NCI-H526 (cell line): ENCODE results near the gene CACNG1.

ENCODE experiments used
- DNase-seq, 2 experiments: peaks; one replicate each; lab custom pipeline; 2025; lab: John Stamatoyannopoulos, UW

The CACNG1 gene

DNA sequence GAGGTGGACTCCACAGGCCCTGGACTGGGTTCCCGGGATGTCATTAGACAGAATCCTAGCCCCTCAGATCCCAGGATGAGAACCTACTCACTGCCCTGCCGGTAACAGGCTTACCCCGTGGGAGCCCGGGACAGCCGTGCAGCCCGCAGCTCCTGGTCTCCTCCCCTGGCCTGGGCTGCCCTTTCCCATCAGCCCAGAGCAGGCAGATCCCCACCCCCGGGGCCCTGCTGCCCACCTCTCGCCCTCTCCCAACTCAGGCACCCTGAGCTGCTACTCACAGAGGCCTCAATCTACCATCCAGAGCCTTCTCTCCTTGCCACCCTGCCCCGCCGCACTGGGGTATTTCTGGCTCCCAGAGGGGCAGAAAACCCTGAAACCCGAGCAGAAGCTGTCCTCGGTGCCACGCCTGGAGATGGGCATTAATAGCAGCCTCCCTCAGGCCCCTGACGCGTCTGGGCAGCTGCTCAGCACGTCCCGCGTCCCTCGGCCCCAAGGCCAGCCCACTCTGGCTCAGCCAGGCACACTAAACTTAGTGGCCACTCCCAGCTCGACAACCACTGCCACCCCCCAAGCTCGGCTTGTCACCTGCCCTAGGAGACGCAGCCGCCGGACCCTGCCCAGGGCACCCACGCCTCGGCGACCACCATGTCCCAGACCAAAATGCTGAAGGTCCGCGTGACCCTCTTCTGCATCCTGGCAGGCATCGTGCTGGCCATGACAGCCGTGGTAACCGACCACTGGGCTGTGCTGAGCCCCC, at the start of gene CACNG1:
Gene CACNG1, plus strand, starts transcription at position 539 of the 757 bp plus-strand sequence. Its CDS starts 107 bp downstream, at position 646.
- DNase-seq, result no peak

DNA sequence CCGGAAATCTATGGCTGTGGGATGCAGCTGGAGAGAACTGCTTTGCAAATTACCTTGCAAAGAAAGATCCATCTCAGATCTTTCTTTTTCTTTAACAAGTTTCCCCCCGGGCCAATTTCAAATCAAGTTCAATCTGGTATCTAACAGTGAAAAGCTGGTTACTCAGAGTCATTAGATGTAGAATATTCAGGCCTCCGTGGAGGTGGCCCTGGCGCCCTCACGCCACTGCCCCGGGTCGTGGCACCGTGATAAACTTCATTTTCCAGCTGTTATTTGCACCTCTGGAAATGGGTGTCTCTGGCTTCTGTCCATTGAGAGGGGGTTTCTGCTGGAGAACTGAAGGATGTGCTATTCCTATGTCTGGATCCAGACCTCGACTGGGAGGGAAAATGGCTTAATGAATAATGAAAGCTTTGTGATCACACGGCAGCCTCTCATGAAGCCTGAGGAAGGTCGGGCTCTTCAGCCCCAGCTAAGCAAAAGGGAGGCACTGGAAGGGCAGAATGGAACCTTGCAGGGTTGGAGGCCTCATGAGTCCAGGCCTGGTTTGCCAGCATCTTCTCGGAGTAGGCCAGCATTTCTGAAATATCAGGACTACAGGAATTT, 49.3 kb upstream of the CACNG1 start:
- no peak for DNase-seq

GRCh38 chr17:66995944-66996343, 48.4 kb upstream of the CACNG1 start:
- no peak for DNase-seq

DNA sequence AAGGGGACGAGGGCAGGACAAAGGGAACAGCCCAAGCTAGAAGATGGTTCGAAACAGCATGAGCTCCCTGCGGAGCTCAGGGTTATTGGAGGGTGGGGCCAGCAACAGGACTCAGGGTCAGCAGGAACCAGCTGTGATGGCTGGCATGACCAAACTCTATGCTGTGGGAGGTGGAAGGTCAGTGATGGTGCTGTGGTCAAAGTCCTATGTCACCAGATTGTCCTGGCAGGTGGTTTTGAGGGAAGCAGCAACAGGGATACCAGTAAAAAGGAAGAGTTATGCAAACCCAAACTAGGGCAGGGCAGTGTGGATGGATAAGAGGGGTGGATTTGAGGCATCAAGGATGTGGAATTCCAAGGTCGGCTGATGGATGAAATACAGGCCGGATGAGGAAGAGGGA, 47.4 kb upstream of the CACNG1 start:
- no peak for DNase-seq

DNA sequence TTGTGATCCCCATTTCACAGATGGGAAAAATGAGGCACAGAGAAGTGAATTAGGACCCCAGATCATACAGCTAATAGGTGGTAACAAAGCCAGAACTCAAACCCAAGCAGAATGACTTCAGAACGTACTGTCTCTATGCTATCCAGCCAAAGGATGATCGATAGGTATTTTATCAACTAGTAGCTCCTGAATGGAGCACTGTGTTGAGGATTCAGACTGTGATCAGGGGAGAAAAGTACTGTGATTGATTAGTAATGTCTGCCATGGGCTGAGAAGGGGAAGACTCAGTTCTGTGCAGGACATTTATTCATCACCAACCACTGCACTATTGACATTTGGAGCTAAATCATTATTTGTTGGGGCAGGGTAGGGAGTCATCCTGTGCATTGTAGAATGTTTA, 41.1 kb upstream of the CACNG1 start:
- no peak for DNase-seq

DNA sequence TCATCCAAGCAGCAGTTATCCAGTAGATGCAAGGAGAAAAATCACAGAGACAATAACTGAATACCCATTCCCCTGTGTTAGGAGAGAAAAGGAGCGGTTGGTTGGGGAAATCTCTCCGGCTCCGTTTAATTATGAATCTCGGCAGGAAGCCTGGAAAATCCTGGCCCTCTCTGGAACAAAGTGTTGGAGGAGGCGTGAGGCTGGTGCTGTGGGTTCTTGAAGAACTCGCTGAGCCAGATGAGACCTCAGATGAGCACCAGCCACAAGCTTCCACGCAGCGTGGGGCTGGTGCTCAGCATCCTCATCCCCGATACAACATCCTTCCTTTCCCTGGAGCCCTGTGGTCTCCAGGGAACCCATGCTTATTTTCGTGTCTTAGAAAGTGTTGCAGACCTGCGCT, 40.2 kb upstream of the CACNG1 start:
- DNase-seq, result no peak

GRCh38 chr17:67007266-67007665, 37.1 kb upstream of the CACNG1 start:
- no peak for DNase-seq

DNA sequence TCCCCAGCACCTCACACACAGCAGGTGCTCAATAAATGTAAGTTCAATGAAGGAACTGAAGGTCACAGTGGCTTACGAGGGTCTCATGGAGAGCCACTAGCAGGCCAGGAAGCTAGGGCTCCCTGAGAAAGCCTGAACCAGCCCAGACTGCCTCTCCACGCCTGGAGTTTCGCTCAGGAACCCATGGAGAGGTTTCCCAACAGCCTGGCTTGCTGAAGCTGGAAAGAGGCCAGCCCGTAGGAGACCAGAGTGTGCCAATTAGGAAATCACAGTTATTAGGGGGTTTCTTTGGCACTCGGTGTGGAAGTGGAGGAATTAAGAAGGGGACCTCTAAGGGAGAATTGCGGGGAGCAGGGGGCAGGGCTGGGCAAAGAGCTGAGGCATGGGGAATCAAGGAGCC, 36.3 kb upstream of the CACNG1 start:
- no peak for DNase-seq

DNA sequence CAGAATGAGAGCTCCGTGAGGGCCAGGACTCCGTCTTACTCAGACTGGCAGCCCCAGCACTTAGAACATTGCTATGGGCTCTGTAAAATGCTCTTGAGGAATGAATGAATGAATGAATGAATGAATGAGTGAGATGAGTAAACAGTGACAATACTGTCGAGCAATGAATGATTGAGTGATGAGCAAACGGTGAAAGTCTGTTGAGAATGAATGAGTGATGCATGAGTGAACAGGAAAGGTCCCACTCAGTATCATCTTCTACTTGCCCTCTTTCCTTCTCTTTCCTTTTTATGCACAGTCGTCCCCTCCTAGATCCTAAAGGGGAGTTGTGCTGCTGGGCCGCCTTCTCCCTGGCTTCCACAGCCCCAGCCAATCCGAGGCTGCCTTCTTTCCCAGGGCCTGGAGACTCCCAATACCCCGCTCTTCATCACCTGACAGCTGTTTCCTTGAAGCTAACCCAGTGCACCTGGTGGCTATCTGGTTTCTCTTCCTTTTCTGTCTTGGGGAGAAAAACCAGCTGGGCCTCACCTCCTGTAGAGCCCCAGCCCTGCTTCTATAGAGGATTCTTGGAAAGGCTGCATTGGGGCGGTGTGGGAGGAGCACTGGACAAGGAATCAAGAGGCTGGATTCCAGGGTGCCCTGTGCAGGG, 32.7 kb upstream of the CACNG1 start:
- DNase-seq, result no peak

DNA sequence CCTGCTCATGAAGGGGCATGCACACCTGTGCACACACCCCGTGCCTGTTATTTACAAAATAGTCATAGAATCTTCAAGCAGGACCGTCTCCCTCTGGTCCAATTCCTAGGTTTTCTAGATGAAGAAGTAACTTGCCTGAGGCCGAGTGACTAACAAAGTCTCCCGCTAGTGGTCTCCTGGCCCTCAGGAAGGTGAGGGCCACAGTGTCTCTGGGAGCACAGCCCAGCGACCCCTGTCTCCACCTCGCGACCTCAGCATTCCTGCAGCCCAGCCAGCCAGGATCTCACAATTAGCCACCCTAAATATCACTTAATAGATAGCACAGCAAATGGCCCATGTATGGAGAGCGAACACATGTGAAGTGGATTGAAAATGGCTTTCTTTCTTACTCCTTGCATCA, 30.5 kb upstream of the CACNG1 start:
- DNase-seq, result no peak

- DNase-seq, result no peak
Observed at GRCh38 chr17:67015001-67015400, 29.4 kb upstream of the CACNG1 start.

DNA sequence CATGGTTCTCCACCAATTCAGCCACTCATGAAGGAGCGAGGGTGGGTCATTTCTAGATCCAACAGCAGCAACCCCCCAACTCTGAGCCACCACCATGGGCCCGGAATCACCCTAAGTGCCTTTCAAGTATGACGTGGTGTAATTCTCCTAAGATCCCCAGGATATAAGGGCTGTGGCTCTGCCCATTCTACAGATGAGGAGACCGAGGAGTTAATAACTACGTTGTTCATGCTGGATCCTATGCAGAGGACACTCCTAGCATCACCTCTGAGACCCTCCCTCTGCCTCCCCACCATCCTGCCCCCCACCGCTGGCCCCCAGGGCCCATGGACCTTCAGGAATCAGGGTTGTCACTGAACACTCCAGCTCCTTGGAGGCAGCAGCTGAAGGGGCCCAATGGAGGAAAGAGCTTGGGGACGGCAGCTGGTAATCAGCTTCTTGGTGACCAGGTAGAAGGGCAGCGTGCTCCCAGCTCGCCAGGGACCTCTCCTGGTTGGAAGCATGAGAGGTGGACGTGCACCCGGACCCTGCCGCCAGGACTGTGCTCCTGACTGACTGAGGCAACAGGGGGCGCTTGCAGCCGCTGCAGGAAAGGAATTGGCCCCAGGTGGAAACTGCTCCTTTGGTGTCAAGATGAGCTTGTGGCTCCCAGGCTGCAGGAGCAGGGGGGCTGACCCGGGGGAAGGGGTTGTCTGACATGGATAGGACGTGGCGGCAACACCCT, 28.2 kb upstream of the CACNG1 start:
- no peak for DNase-seq

- no peak for DNase-seq
Observed at GRCh38 chr17:67017910-67018309, 26.4 kb upstream of the CACNG1 start.

DNA sequence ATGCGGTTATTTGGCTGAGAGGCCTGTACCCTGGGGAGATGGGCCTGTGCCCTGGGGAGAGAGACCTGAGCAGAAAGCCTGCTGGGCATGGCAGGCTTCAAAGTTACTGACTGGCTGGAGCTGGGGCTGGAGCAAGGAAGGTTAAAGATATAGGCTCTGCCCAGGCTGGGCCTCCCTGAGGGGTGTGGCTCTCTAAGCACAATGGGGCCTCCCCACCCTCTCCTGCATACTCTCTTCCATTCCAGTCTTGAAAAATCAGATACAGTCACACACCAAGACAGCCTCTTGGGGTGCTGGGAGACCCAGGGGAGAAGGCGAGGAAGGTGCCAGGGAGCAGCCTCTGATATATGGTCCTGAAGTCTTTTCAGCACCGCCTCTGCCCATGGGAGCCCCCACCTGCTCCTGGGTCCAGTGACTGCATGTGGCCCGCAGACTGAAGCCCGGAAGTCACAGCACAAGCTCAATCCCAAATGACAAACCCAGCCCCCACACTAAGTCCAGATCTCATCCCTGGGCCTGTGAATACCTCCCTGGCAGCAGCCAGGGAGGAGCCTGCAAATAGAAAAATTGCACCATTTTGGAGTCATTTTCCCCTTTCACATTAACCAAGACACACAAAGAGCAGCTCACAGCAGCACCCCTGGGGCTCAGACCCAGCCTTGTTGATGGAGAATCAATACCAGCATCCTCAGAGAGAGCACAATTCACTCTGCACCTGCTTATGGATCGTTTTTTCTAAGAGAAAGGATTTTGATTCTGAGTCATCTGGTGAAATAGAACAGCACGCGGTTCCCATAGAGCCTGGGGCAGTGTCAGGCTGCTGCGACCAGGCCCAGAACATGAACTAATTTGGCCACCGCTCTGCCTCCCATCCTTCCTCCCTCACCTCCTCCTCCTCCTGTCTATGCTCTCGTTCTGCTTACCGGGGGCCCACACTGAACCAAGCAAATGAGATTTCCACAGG, 25.6 kb upstream of the CACNG1 start:
- DNase-seq, result no peak

GRCh38 chr17:67019809-67020208, 24.5 kb upstream of the CACNG1 start:
- no peak for DNase-seq

GRCh38 chr17:67020293-67020766, 24.0 kb upstream of the CACNG1 start:
- no peak for DNase-seq

DNA sequence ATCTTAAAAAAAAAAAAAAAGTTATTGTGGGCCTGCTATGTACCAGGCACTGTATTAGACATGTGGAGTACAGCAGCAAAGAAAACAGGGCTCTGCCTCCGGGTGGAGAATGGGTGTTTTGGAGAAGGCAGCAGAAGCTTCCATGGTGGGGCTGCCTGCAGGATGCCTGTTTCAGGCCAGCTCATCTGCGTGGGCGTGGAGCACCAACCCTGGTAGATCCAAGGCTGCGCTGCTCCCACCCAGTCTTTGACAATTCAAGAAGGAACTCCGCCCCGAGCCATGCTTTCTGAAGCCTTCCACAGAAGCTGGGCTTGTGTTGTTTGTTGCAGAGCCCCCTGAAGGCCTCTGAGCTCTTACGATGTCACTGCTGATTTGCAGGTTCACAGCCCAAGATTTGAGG, 23.2 kb upstream of the CACNG1 start:
- DNase-seq, result no peak

DNA sequence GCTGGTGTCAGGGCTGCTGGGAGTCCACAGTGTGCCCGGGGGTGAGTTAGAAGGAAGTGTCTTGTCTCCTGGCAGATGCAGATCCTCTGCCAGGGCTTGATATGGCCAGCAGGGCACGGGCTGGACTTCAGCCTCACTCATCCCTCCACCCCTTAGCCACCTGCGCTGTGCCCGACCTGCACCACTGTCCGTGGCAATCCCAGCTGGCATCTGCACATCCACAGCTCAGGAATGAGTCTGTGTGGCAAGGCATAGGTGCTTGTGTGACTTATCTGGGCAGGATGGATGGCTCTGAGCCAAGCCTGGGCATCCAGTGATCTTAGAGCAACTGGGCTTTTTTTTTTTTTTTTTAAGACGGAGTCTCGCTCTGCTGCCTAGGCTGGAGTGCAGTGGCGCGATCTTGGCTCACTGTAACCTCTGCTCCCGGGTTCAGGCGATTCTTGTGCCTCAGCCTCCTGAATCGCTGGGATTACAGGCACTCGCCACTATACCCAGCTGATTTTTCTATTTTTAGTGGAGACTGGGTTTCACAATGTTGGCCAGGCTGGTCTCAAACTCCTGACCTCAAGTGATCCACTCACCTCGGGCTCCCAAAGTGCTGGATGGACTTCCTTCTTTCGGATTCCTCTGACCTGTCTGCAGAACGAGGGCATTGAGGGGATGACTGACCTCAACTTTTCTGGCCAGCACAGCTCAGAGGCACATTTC, 22.5 kb upstream of the CACNG1 start:
- no peak for DNase-seq

DNA sequence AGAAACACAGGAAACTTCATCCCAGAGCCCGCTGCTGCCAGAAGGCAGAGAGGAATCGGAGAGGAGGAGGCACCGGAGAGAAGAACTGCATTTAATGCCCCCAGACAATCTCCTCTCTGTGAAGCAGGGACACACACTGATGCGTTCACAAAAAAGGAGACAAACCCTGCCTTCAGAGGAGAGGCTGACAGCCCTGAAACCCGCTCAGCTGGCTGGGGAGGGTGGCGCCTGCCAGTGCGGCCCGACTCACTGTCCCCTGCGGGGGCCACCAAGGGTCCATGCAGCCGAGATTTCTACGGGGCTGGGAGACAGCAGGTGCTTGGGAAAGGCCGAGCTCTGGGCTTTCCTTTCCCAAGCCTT, 21.9 kb upstream of the CACNG1 start:
- no peak for DNase-seq

DNA sequence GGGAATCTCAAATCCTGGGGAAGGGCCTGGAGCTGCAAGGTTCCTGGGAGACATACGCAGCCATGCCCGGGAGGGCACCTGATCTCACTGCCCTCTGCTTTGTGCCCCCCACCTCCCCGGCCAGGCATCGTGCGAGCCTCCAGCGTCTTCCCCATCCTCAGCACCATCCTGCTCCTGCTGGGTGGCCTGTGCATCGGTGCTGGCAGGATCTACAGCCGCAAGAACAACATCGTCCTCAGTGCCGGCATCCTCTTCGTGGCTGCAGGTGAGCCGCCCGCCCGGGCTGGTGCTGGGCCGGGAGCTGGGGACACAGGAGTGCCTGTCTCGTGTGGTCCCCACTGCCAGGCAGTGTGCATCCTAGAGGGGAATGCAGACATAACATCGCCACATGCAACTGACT, 19.6 kb upstream of the CACNG1 start:
- DNase-seq, result no peak
